T-helper 2 cell treated with Interferon-gamma antibody and Interleukin-4, amounts not matched to agents 5 μg/mL and 100 μg/mL, for 36 hours (primary cell): Measurements from ENCODE around the gene ATP8A1.

ENCODE experiments used
- DNase-seq: peaks from one replicate; pipeline ENCODE4 v3.0.0; 2021; ENCODE audit warnings: low spot score
- H3K27ac Mint-ChIP-seq: one replicate; pipeline ENCODE4 v1.8.0; 2021; ENCODE audit warnings: mild to moderate bottlenecking, mixed read lengths
- H3K27me3 Mint-ChIP-seq: one replicate; pipeline ENCODE4 v1.8.0; 2021; ENCODE audit warnings: low read depth, mixed read lengths
- H3K36me3 Mint-ChIP-seq: one replicate; pipeline ENCODE4 v1.8.0; 2021; ENCODE audit warnings: low read depth, mixed read lengths
- H3K4me1 Mint-ChIP-seq: one replicate; pipeline ENCODE4 v1.8.0; 2021; ENCODE audit warnings: low read depth, mixed read lengths
- H3K4me3 Mint-ChIP-seq: one replicate; pipeline ENCODE4 v1.8.0; 2022; ENCODE audit warnings: mild to moderate bottlenecking, moderate library complexity, mixed read lengths
- H3K9me3 Mint-ChIP-seq: one replicate; pipeline ENCODE4 v1.8.0; 2021; ENCODE audit warnings: mixed read lengths

The ATP8A1 gene

DNA sequence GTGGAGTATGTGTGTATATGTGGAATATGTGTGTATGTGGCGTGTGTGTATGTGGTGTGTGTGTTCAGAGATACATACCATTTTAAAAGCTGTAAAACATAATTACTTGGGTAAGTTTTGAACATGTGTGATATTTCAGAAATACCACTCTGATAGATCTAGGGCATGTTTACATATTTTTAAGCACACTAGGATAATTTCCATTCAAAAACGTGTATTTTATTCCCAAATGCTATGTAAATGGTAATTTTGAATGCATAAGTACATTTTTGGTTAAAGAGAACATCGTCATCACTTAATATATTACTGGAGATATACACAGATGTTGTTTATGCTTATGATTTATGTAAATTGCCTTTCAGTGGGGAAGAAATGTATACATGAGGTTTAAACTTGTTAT is 294.3 kb downstream of the ATP8A1 start:
- Mint-ChIP-seq H3K9me3 (no peaks in the 10 kb centered on the region), H3K4me1 (no peaks in the 10 kb centered on the region), H3K27ac (no peak overlapping the region), H3K27me3 (peaks cover 27% of the 10 kb centered on the region), H3K36me3 (no peaks in the 10 kb centered on the region), H3K4me3 (no peak overlapping the region)
- no peak for DNase-seq

DNA sequence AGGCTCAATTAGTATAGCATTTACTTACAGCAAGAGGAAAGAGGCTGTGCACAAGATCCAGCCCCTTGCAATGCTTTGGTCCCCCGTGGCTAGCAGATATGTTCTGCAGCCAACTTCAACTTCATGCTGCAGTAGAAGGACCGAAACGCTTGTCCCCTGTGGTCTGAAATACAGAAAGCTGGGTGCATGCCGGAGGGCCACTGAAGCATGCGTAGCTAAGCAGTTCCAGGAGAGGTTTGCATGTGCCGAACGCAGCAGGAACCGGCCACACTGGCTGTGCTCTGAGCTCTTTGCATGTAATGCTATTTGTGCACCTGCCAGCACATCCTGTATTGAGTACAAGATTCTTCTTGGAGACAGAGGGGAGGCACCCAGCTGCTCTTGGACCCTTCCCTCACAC is 295.4 kb downstream of the ATP8A1 start:
- Mint-ChIP-seq H3K4me1 (peaks cover 5% of the 10 kb centered on the region), H3K4me3 (no peak overlapping the region), H3K27ac (no peak overlapping the region), H3K9me3 (no peaks in the 10 kb centered on the region), H3K27me3 (peaks cover 35% of the 10 kb centered on the region), H3K36me3 (no peaks in the 10 kb centered on the region)
- DNase-seq, result no peak

DNA sequence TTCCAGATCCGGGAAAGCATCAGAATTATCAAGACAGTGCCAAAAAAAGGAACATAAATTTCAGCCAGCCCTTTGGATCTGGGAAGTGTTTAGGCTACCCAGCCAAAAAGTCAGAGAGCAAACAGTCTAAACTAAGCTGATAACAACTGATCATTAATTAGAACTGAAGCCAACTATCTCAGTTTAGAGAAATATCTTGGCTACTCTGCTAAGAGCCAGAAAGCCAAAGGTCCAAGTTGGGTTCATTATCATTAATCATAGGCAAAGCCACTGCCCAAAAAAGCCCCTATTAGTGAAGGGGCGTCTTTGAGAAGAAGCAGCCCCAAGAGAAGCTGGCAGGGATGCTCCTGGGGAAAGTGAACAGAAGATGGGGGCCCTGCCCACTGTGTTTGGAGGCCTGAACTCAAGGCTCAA is 296.6 kb downstream of the ATP8A1 start:
- no peak for DNase-seq
- H3K27ac Mint-ChIP-seq, result no peak overlapping the region
- H3K9me3 Mint-ChIP-seq, result no peaks in the 10 kb centered on the region
- peaks cover 45% of the 10 kb centered on the region for H3K27me3 Mint-ChIP-seq
- no peak overlapping the region for H3K4me3 Mint-ChIP-seq
- peaks cover 5% of the 10 kb centered on the region for H3K4me1 Mint-ChIP-seq
- H3K36me3 Mint-ChIP-seq, result no peaks in the 10 kb centered on the region

DNA sequence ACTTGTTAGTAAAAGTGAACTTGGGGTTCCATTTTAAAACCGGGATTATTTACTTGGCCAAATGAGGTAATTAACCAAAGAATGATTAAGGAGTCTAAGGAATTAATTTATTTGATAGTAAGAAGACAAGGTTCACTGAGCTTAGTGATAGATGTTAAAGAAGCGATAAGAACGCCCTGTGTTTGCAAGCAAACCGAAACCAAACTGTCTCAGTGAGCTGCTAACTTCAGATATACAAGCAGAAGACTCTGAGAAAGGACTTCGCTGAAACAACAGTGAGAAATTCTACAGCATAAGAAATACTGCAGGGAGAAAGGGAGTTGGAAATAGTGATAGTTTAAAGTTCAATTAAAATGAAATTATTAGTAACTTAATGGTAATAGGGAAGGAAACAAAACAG is 297.2 kb downstream of the ATP8A1 start:
- peaks cover 50% of the 10 kb centered on the region for H3K27me3 Mint-ChIP-seq
- no peak for DNase-seq
- H3K9me3 Mint-ChIP-seq, result no peaks in the 10 kb centered on the region
- H3K4me1 Mint-ChIP-seq, result peaks cover 5% of the 10 kb centered on the region
- H3K27ac Mint-ChIP-seq, result no peak overlapping the region
- H3K36me3 Mint-ChIP-seq, result no peaks in the 10 kb centered on the region
- no peak overlapping the region for H3K4me3 Mint-ChIP-seq
